ENCODE results near the gene MOSPD3. TPM values are rescaled to one million over a fixed set of nuclear protein-coding genes. Genes with fewer than 3 reads are reported as not detected.

MOSPD3 gene
- total RNA-seq, 1 donor from 2014 or later = 19.5 TPM

DNA sequence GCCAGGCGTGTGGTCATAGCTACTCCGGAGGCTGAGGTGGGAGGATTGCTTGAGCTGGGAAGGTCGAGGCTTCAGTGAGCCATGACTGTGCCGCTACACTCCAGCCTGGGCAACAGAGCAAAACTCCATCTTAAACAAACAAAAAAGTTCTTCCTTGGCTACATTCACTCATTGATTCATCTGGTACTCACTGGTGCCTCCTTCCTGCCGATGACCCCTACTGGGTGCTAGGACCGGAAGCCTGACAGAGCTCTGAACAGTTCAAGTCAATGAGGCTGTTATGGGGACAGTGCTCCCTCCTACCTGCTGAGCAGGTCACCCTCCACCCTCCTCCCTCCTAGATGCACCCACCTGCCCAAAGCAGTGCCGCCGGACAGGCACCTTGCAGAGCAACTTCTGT is 5.2 kb upstream of the MOSPD3 start:
- ATAC-seq (no peak), DNase-seq (no peak)
- TF ChIP-seq, protein P1, sequence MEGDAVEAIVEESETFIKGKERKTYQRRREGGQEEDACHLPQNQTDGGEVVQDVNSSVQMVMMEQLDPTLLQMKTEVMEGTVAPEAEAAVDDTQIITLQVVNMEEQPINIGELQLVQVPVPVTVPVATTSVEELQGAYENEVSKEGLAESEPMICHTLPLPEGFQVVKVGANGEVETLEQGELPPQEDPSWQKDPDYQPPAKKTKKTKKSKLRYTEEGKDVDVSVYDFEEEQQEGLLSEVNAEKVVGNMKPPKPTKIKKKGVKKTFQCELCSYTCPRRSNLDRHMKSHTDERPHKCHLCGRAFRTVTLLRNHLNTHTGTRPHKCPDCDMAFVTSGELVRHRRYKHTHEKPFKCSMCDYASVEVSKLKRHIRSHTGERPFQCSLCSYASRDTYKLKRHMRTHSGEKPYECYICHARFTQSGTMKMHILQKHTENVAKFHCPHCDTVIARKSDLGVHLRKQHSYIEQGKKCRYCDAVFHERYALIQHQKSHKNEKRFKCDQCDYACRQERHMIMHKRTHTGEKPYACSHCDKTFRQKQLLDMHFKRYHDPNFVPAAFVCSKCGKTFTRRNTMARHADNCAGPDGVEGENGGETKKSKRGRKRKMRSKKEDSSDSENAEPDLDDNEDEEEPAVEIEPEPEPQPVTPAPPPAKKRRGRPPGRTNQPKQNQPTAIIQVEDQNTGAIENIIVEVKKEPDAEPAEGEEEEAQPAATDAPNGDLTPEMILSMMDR (IDR thresholded peaks at IDR 0.05) = no peak
- Histone ChIP-seq H3K27ac (no peak overlapping the region), H3K27me3 (ENCODE audit: low read depth) (no peaks in the 10 kb centered on the region), H3K9me3 (no peaks in the 10 kb centered on the region), H3K4me1 (peaks cover 13% of the 10 kb centered on the region), H3K36me3 (no peaks in the 10 kb centered on the region), H3K4me3 (no peak overlapping the region)
- intact Hi-C loops (cut with DNase I) = no loop called here

DNA sequence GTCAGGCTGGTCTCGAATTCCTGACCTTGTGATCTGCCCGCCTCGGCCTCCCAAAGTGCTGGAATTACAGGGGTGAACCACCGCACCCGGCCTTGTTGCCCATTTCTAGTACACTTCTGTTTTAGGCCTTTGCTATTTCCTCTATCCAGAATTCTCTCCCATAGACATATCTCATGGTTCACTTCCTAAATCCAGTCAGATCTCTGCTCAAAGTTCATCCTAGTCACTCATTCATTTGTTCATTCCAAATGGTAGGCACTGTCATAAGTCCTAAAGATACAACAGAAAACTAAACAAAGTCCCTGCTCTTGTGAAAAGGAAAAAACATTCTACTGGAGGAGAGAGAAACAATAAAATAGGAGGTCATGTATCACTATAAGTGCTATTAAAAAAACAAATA is 2.4 kb upstream of the MOSPD3 start:
- TF ChIP-seq, protein P1 (IDR thresholded peaks at IDR 0.05) = no peak
- no peaks in the 10 kb centered on the region for H3K27me3 ChIP-seq (ENCODE audit: low read depth)
- intact Hi-C loops (cut with DNase I) = no loop called here
- H3K9me3 ChIP-seq = no peaks in the 10 kb centered on the region
- no peak for DNase-seq
- no peak overlapping the region for H3K27ac ChIP-seq
- H3K4me1 ChIP-seq = peaks cover 20% of the 10 kb centered on the region
- H3K4me3 ChIP-seq = no peak overlapping the region
- peaks cover 4% of the 10 kb centered on the region for H3K36me3 ChIP-seq
- no peak for ATAC-seq

DNA sequence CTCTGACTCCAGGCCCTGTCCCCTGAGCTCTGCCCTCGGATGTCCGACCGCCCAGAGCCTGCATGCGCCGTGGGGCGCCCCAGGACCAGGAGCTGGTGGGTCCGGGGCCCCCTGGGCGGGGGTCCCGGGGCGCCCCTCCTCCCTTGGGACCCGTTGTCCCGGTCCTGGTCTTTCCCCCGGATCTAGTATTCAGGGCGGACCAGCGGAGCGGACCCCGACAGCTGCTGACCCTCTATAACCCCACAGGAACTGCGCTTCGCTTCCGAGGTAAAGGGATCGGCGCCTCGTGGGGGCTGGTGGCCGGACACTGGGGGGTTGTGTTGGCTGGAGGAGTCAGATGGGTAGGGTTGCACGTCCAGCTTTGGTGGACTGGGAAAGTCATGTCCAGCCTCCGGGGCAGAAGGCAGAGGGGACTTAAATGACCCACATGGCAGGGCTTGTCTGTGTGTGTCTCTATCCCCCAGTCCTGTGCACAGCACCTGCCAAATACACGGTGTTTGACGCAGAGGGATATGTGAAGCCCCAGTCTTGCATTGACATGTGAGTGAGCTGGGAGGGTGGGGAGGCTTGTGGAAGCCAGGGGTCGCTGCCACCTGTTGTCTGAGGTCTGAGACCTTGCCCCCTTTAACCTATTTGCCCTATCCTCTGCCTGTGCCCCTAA is 520 bp downstream of the MOSPD3 start:
- no peaks in the 10 kb centered on the region for H3K27me3 ChIP-seq (ENCODE audit: low read depth)
- H3K4me3 ChIP-seq = peak overlapping the region; percentile 84
- H3K36me3 ChIP-seq = peaks cover 9% of the 10 kb centered on the region
- no peaks in the 10 kb centered on the region for H3K9me3 ChIP-seq
- ATAC-seq = peak; percentile 5 to 11
- TF ChIP-seq, protein P1 (IDR thresholded peaks at IDR 0.05) = no peak
- DNase-seq = no peak
- intact Hi-C loops (cut with DNase I) = no loop called here
- peaks cover 12% of the 10 kb centered on the region for H3K4me1 ChIP-seq
- H3K27ac ChIP-seq = peak overlapping the region; percentile 96

DNA sequence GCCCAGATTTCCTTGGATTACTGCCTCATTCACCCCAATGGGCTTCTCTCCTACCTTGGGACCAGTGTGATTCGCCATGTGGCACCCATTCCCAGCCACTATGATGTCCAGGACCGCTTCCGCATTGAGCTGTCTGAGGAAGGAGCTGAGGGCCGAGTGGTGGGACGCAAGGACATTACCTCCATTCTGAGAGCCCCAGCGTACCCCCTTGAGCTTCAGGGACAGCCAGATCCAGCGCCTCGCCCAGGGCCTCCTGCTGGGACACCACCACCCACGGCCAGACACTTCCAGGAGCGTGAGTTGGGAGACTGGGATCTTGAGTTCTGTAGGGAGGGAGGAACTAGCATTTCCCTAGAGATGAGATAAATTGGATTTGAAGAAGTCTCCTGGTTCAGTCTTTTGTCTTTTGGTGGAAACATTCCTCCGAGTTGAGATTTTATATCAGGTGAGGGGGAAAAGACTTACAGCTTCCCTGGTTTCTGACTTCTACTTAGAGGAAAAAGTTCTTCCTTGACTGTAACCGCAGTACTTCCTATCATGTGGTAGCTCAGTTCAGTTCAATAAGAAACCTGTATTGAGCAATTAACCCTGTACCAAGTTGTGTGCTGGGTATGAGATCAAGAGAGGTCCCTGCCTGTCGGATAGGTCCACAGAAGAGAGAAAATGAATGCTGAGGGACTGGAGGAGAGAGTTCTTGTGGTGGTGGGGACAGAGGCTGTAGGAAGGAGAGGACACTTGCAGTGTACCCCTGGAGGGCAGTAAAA is 1.3 kb downstream of the MOSPD3 start:
- no peak overlapping the region for H3K27ac ChIP-seq
- no peaks in the 10 kb centered on the region for H3K27me3 ChIP-seq (ENCODE audit: low read depth)
- DNase-seq (no peak), ATAC-seq (no peak)
- H3K4me3 ChIP-seq = peak overlapping the region; percentile 84
- H3K4me1 ChIP-seq = peaks cover 12% of the 10 kb centered on the region
- H3K36me3 ChIP-seq = peaks cover 9% of the 10 kb centered on the region
- intact Hi-C loops (cut with DNase I) = no loop called here
- TF ChIP-seq, protein P1 (IDR thresholded peaks at IDR 0.05) = no peak
- no peaks in the 10 kb centered on the region for H3K9me3 ChIP-seq

DNA sequence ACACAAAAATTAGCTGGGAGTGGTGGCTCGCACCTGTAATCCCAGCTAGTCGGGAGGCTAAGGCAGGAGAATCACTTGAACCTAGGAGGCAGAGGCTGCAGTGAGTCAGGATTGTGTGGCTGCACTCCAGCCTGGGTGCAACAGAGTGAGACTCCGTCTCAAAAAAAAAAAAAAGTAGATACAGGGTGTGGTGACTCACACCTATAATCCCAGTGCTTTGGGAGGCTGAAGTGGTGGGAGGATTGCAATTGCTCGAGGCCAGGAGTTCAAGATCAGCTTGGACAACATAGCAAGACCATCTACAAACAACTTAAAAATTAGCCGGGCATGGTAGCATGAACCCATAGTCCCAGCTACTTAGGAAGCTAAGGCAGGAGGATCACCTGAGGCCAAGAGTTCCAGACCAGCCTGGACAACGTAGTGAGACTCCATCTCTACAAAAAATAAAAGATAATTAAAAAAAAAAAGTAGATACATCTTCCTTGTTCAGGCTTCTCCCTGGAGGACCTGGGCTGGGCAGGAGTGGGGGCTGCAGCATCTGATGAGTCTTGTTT is 2.0 kb downstream of the MOSPD3 start:
- H3K36me3 ChIP-seq = peaks cover 9% of the 10 kb centered on the region
- no peak for ATAC-seq
- intact Hi-C loops (cut with DNase I) = no loop called here

More for the DNA sequence above, 2.0 kb downstream of the MOSPD3 start:
- peaks cover 12% of the 10 kb centered on the region for H3K4me1 ChIP-seq
- no peaks in the 10 kb centered on the region for H3K9me3 ChIP-seq
- TF ChIP-seq, protein P1 (IDR thresholded peaks at IDR 0.05) = no peak
- H3K27ac ChIP-seq = no peak overlapping the region
- no peak for DNase-seq
- no peaks in the 10 kb centered on the region for H3K27me3 ChIP-seq (ENCODE audit: low read depth)
- H3K4me3 ChIP-seq = no peak overlapping the region

All from lower lobe of right lung (tissue), 2 donors.